ENCODE results near the gene SLITRK3. TPM values are rescaled to one million over a fixed set of nuclear protein-coding genes. Genes with fewer than 3 reads are reported as not detected.

Gene SLITRK3
- total RNA-seq, result 0.10 TPM

DNA sequence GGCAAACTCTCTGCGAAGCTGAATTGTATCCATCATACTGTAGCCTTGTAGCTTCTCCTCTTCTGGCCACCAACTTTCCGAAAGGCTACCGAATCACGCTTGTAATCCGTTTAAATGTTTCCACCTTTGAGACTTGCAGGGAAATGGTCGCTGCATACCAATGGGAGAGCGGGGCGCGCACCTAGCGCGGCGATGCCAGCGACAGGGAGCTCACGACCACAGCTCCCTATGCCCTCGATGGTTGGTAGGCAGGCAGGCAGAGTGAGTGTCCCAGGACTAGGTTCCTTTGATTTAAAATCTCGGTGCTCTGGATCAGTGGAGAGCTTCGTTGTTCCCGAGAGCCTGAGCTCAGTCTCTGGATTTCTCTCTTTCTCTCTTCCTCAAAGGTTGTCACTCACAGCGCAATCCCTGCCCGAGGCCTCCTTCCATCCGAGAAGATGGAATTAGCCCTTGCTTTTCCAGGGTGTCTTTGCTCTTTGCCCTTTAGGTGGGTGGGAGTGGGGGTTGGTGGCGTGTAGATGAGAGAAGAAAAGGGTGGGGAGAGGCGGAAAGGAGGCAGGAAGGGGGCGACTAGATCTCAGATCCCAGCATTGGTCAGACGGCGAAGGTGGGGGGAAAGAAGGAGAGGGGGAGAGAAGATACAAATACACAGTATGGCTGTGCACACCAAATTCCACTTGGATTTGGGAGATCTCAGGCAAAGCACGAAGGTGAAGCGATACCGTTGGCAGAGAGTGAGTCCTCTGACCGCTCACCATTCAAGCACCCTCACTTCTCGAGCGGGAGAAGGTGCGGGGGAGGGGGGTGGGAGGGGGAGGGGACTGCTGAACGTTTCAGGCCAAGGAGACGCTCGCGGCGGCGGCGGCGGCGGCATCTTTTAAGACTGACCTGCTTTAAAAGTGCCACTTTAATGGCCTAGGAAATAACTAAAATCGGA, at the start of gene SLITRK3:
TSS of gene SLITRK3 (minus strand) at position 745 of the 937 bp plus-strand sequence. CDS start 5,554 bp downstream, outside the sequence.
- no peak for DNase-seq

DNA sequence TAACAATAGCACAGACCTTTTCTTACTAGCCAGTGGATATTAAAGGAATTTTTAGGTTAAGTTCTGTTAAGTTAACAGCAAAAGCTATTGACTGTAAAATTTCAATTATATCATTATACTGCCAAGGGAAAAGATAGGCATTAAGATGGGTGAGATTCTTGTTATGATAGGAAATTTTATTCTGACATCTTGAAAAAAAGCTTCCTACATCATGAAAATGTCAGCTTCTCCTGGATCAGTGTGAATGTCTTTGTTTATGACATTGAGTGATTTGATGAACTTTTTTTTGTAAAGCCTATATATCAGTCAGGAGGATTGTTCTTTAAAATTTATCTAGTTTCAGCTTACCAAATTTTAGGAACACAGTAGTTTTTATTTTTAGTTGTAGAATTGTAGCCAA, 47.4 kb upstream of the SLITRK3 start:
- no peak for DNase-seq

DNA sequence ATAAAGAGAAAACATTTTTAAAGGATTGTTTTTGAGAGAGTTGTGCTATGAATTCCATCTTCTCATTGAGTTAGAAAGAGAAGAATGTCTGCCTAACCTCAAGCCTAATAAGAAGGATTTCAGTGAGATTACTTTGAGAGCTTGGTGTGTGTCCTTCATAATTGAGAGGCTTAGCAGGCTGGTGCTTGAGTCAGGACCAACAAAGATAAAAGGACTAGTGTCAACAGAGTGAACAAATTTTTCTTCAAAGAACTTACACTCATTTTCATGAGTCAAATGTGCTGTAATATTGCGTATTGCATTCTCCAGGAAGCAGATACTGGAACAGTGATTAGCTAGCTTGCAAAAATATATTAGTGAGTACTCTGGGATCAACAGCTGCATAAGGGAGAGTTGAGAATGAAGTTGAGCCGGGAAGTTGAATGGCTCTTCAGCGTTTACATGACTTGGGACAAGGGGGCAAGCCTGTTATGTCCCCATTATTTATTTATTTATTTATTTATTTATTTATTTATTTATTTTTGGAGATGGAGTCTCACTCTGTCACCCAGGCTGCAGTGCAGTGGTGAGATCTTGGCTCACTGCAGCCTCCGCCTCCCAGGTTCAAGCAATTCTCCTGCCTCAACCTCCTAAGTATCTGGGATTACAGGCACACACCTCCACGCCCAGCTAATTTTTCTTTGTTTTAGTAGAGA, 37.5 kb upstream of the SLITRK3 start:
- DNase-seq, result no peak

- no peak for DNase-seq
These were observed 29.4 kb upstream of the SLITRK3 start for GRCh38 chr3:165225604-165226003.

DNA sequence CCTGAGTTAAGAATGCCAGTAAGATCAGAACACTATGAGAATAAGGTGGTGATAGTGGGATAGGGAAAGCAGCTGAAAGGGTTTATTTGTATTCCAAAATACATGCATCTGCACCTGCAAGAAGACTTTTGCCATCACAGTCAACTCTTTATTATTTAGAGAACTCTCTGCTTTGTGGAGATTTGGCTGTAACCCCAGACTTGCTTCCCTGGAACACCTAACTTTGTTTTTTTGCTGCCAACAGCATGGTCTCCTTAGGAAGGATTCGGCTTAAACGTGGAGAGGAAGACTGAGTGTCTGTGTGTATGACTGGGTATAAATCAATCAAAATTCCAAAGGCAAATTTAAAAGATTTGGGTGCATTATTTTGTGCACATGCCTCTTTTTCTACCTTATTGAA, 21.6 kb upstream of the SLITRK3 start:
- no peak for DNase-seq

GRCh38 chr3:165212580-165212979, 16.4 kb upstream of the SLITRK3 start:
- no peak for DNase-seq

DNA sequence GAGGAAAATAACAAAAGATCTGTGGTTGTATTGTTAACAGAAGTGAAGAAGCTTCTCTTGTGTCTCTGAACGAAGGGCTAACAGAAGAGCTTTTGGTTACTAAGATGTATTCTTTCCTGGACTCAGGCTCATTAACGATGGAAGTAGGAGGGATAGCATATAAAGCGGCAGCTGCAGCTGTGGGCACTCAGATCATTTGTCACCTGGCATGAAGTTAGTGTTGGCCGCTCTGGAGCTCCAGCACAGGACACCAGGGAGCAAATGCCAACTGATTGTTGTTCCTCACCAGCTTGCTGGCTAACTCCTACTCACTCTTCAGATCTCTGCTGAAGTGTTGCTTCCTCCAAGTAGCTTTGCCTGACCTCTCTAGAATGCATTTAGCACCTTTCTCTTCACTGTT, 15.5 kb upstream of the SLITRK3 start:
- no peak for DNase-seq

- no peak for DNase-seq
These were observed 14.5 kb upstream of the SLITRK3 start for GRCh38 chr3:165210727-165211126.

GRCh38 chr3:165210132-165210531, 13.9 kb upstream of the SLITRK3 start:
- DNase-seq, result no peak

DNA sequence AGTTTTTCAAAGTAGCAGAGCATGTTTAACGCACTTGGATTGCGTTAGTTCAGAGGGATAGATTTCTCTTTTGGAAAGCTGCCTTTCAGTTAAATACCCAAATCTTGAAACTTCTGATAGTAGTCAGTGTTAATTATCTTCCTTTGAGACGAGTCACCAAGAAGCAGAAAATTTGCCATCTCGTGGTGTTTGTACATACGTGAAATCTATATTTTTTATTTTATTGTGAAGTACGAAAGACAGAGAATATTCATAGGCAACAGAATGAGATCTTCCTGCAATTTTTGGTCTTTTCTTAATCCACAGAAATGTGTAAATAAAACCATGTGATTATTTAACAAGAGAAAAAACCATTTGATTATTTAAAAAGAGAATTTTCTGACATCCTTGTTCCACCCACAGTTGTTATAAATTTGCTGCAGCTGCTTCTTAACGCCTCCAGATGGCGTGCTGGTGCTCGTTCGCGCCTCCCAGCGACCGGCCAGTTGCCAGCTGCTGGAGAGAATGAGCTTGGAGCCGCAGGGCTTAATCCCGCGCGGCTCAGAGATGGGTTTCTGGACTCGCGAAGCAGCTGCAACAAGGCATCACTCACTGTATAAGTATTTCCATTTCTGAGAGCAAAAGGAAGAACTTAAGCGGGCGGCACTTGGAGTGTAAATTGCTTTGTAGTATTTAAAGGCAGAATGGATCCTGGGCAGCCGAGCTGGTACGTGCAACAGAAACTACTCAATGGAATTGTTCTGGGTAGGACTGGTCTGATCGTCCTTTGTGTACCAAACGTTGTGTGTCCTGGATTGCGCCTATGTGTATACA, 10.5 kb upstream of the SLITRK3 start:
- peak; percentile 76 for DNase-seq

DNA sequence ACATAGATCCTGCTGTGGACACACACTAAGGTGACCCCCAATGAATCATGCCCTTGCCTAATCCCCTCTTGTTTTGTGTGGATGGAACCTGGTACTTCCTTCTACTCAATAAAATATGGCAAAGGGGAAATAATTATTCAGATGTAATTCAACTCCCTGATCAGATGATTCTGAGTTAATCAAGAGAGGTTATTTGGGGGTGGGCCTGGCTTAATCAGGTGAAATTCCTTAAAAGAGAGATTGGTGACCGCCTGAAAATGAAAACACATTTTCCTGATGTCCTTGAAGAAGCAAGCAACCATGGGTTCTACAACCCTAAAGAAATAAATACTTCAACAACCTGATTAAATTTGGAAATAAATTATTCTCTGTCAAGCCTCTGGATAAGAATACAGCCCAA, 8.3 kb upstream of the SLITRK3 start:
- no peak for DNase-seq

DNA sequence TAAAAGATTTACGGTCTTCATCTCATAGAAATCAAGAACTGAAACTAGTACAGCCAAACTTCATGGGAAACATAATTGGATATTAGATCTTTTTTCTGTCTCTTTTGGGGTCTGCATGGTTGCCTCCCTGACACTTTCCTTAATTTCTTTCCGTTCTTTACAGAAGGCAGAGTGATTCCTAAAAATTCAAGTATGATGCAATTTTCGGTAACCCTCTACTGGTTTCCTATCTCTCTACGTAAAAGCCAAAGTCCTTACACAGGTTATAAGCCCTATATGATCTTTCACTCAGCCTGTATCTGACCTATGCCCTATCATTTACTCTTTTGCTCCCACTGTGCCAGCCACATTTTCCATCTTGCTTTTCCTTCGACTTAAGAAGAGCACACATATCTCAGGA, 6.8 kb upstream of the SLITRK3 start:
- no peak for DNase-seq

GRCh38 chr3:165201964-165202363, 5.8 kb upstream of the SLITRK3 start:
- no peak for DNase-seq

DNA sequence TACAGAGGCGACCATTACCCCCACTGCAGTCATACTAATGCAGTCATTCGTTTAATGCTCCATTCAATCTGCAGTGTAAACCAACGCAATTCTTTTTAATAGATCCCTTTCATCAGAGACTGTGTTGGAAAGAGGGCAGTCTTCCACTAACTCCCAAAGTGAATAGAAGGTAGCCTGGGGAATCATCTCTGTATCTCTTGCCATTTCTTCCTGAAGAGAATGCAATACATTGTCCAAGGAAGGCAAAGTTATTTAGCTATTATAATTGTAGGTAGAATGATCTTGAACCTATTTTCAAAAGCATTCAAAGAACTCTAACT, 1.3 kb upstream of the SLITRK3 start:
- DNase-seq, result no peak

DNA sequence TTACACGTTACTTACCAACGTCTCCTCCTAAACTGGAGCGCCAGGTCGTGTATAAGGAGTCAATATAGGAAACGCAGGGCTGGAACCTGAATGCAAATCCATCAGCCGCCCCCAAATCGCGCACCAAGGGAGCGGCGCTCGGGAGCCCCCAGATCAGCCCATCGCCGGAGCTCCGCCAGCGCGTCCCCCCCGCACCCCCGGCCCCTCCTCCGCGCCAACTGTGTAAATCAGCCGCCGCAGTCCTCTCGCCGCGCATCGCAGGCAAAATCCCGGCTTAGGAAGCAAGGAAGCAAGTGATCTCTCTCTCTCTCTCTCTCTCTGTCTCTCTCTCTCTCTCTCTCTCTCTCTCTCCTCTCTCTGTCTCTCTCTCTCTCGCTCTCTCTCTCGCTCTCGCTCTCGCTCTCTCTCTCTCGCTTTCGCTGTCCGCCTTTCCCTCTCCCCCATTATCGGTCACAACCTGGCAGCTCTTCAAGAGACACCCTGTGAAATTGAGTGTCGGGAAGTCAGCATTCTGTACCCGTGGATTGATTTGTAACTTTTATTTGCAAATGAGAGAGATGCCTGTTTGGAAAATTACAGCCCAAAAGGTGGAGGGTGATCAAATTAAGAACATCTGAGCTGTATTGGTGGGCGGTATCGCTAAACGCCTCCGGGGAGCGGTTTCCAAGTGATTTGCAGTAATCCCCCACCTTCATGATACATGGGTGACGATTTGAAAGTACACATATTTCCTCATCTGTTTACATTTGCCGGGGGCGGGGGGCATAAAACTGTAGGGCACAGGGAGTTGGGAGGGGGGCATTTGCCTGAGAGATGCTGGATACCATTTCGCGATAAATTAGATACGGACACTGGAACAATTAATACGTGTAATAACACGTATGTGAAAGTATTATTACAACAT, 645 bp upstream of the SLITRK3 start:
- no peak for DNase-seq

DNA sequence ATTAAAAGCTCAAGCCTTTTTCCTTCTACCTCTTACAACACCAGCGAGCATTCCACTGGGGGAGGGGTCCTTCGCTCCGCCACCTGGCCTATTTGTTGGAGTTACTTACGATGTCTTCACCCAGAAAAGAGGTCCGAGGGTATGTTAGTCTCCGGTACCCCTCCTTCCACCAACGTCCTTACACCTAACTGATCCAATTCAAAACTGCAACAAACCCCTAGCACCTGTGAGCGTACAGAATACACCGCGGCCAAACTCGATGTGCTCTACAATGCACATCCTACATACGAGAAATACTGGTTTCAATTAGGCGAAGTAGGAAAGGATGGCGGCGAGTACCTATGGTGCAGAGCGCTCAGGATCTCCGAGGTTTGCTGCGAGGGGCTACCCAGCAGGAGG, 944 bp downstream of the SLITRK3 start:
- no peak for DNase-seq

DNA sequence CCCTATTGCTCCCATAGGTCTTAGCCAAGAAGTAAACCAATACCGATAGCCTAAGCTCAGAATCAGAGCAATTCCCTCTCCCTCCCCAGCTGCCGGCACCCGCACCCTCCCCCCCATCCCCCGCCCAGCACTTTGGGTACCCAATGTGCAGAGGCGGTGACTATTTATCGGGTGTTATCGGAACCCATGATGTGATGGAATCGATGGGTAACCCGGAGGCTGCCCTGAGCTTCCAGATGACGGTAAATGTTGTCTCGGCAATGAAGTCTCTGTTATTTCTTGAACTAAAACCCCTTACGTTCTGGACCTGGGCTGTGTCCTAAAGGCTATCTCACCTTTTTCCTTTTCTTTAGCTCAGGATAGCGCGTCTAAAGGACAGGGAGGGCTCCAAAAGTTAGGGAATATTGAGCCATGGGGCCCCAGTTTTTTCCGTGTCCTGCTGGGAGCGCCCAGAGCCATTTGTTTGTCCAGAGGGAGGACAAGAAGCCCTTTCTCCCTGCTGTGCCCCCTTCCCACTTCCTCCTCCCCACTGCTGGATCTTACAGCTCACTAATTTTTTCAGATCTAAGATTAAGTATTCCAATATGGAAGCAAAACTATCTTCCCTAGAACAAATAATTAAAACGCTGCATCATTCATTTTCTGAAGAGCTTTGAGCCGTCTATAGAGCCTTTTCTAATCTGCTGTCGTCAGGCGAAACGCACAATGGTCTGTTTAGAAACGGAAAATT, 1.5 kb downstream of the SLITRK3 start:
- DNase-seq, result no peak

GRCh38 chr3:165193366-165194254, 2.6 kb downstream of the SLITRK3 start:
- no peak for DNase-seq

- DNase-seq, result no peak
These were observed 3.5 kb downstream of the SLITRK3 start for GRCh38 chr3:165192610-165193192.

- DNase-seq, result no peak
These were observed 4.7 kb downstream of the SLITRK3 start for GRCh38 chr3:165191491-165191890.

Measured in skin of body (tissue), 2 donors.